Mesothelial cell of epicardium (in vitro differentiated cells): Measurements from ENCODE around the gene ARL2. TPM values are rescaled to one million over a fixed set of nuclear protein-coding genes. Genes with fewer than 3 reads are reported as not detected.

Experiments
- DNase-seq, 2 experiments: peaks; one replicate each; pipeline ENCODE4 v3.0.0; 2021; ENCODE audit warnings: low spot score in 2 of 2; ENCODE audit not compliant: unreplicated experiment in 2 of 2
- H3K27ac Mint-ChIP-seq: 2 replicates; pipeline ENCODE4 v1.8.0; 2021; ENCODE audit warnings: mixed read lengths
- H3K27me3 Mint-ChIP-seq: 2 replicates; pipeline ENCODE4 v1.8.0; 2021; ENCODE audit warnings: low read depth, mixed read lengths
- H3K36me3 Mint-ChIP-seq: 2 replicates; pipeline ENCODE4 v1.8.0; 2021; ENCODE audit warnings: mixed read lengths
- H3K4me1 Mint-ChIP-seq: 2 replicates; pipeline ENCODE4 v1.8.0; 2021; ENCODE audit warnings: mixed read lengths
- H3K4me3 Mint-ChIP-seq: 2 replicates; pipeline ENCODE4 v1.8.0; 2021; ENCODE audit warnings: mild to moderate bottlenecking, moderate library complexity, mixed read lengths
- H3K9me3 Mint-ChIP-seq: 2 replicates; pipeline ENCODE4 v1.8.0; 2021; ENCODE audit warnings: mixed read lengths
- CTCF ChIP-seq: fragments of 200-600 bp; sonication (generic); IDR thresholded peaks from one replicate; pipeline ENCODE4 v1.5.0; 2021; ENCODE audit warnings: antibody characterized with exemption; ENCODE audit not compliant: unreplicated experiment
- total RNA-seq: library from RNA; stranded (reverse); gene quantifications from 3 replicates; pipeline ENCODE4 v1.2.1, GENCODE V29; 2021

Gene ARL2
- total RNA-seq, 1 donor from 2014 or later = 79.9 TPM

- peaks cover 1% of the 10 kb centered on the region for H3K27me3 Mint-ChIP-seq
These were observed 19.6 kb upstream of the ARL2 start for GRCh38 chr11:64994318-64994717.

GRCh38 chr11:64996327-64996709, 17.6 kb upstream of the ARL2 start:
- Mint-ChIP-seq H3K27me3 (peaks cover 1% of the 10 kb centered on the region), H3K36me3 (no peaks in the 10 kb centered on the region), H3K9me3 (no peaks in the 10 kb centered on the region), H3K4me3 (peak overlapping the region; percentile 28), H3K27ac (peak overlapping the region; percentile 73), H3K4me1 (peaks cover 7% of the 10 kb centered on the region)
- DNase-seq = no peak
- TF ChIP-seq CTCF = no peak

More at GRCh38 chr11:64994318-64994717, 19.6 kb upstream of the ARL2 start:
- Mint-ChIP-seq H3K4me3 (no peak overlapping the region), H3K36me3 (no peaks in the 10 kb centered on the region), H3K4me1 (peaks cover 20% of the 10 kb centered on the region), H3K9me3 (no peaks in the 10 kb centered on the region), H3K27ac (no peak overlapping the region)
- no peak for DNase-seq
- no peak for TF ChIP-seq CTCF

GRCh38 chr11:64996710-64997380, 17.1 kb upstream of the ARL2 start, which contains the start of gene BATF2:
Gene BATF2, minus strand, starts transcription at chr11:64996971. Its CDS starts 57 bp downstream, at chr11:64996914.
- Mint-ChIP-seq H3K36me3 (no peaks in the 10 kb centered on the region), H3K9me3 (no peaks in the 10 kb centered on the region), H3K4me3 (peak within 1 kb of the TSS; percentile 28), H3K4me1 (peaks cover 7% of the 10 kb centered on the region), H3K27me3 (peaks cover 1% of the 10 kb centered on the region), H3K27ac (peak within 1 kb of the TSS; percentile 76)
- TF ChIP-seq CTCF = no peak
- no peak for DNase-seq

- H3K27me3 Mint-ChIP-seq = peaks cover 1% of the 10 kb centered on the region
- no peak for DNase-seq
- no peaks in the 10 kb centered on the region for H3K36me3 Mint-ChIP-seq
- peaks cover 7% of the 10 kb centered on the region for H3K4me1 Mint-ChIP-seq
- H3K4me3 Mint-ChIP-seq = no peak overlapping the region
- H3K9me3 Mint-ChIP-seq = no peaks in the 10 kb centered on the region
- TF ChIP-seq CTCF = no peak
- H3K27ac Mint-ChIP-seq = peak overlapping the region; percentile 0
These were observed 15.8 kb upstream of the ARL2 start for GRCh38 chr11:64998141-64998540.

GRCh38 chr11:64998690-64999431, 15.1 kb upstream of the ARL2 start:
- no peak for DNase-seq
- TF ChIP-seq CTCF = no peak
- Mint-ChIP-seq H3K36me3 (no peaks in the 10 kb centered on the region), H3K27ac (peak overlapping the region; percentile 0), H3K27me3 (peaks cover 1% of the 10 kb centered on the region), H3K4me1 (peaks cover 7% of the 10 kb centered on the region), H3K4me3 (no peak overlapping the region), H3K9me3 (no peaks in the 10 kb centered on the region)
